ENCODE data around the gene ST8SIA2.

ST8SIA2 gene

GRCh38 chr15:92399271-92399950 is 5.7 kb downstream of the ST8SIA2 start:
- no peak for DNase-seq

- no peak for DNase-seq
Observed at GRCh38 chr15:92400573-92400972, 6.9 kb downstream of the ST8SIA2 start.

GRCh38 chr15:92400980-92401787 is 7.5 kb downstream of the ST8SIA2 start:
- DNase-seq = no peak

GRCh38 chr15:92402751-92403150 is 9.1 kb downstream of the ST8SIA2 start:
- DNase-seq = no peak

- no peak for DNase-seq
Observed at GRCh38 chr15:92405942-92406341, 12.3 kb downstream of the ST8SIA2 start.

GRCh38 chr15:92407321-92407720 is 13.6 kb downstream of the ST8SIA2 start:
- no peak for DNase-seq

GRCh38 chr15:92407916-92408315 is 14.2 kb downstream of the ST8SIA2 start:
- no peak for DNase-seq

- no peak for DNase-seq
Observed at GRCh38 chr15:92409006-92409405, 15.3 kb downstream of the ST8SIA2 start.

GRCh38 chr15:92409521-92409920 is 15.8 kb downstream of the ST8SIA2 start:
- no peak for DNase-seq

GRCh38 chr15:92410537-92410936 is 16.9 kb downstream of the ST8SIA2 start:
- no peak for DNase-seq

GRCh38 chr15:92411256-92411655 is 17.6 kb downstream of the ST8SIA2 start:
- DNase-seq = no peak

GRCh38 chr15:92413510-92413909 is 19.8 kb downstream of the ST8SIA2 start:
- DNase-seq = no peak

- no peak for DNase-seq
Observed at GRCh38 chr15:92415639-92416297, 22.1 kb downstream of the ST8SIA2 start.

GRCh38 chr15:92416557-92416956 is 22.9 kb downstream of the ST8SIA2 start:
- DNase-seq = no peak

- DNase-seq = no peak
Observed at GRCh38 chr15:92417716-92418115, 24.0 kb downstream of the ST8SIA2 start.

- no peak for DNase-seq
Observed at GRCh38 chr15:92418864-92419263, 25.2 kb downstream of the ST8SIA2 start.

- no peak for DNase-seq
Observed at GRCh38 chr15:92421976-92422375, 28.3 kb downstream of the ST8SIA2 start.

- DNase-seq = no peak
Observed at GRCh38 chr15:92425578-92426225, 32.0 kb downstream of the ST8SIA2 start.

- no peak for DNase-seq
Observed at GRCh38 chr15:92429378-92430068, 35.8 kb downstream of the ST8SIA2 start.

GRCh38 chr15:92430069-92430440 is 36.4 kb downstream of the ST8SIA2 start:
- no peak for DNase-seq

GRCh38 chr15:92435145-92435544 is 41.5 kb downstream of the ST8SIA2 start:
- DNase-seq = no peak

GRCh38 chr15:92438471-92438870 is 44.8 kb downstream of the ST8SIA2 start:
- no peak for DNase-seq

- no peak for DNase-seq
Observed at GRCh38 chr15:92443381-92443780, 49.7 kb downstream of the ST8SIA2 start.
